Neural cell (in vitro differentiated cells): ENCODE measurements around the gene SPTSSB.

ENCODE experiments used
- CTCF ChIP-seq: fragments of 450-650 bp; IDR thresholded peaks from 2 replicates; pipeline ENCODE4 v1.5.1; 2014; ENCODE audit warnings: antibody characterized with exemption, mild to moderate bottlenecking, moderate library complexity; ENCODE audit not compliant: poor library complexity, severe bottlenecking
- EP300 ChIP-seq: fragments of 450-650 bp; conservative IDR thresholded peaks from 2 replicates; pipeline ENCODE4 v1.6.1; 2014; ENCODE audit warnings: antibody characterized with exemption, mild to moderate bottlenecking, moderate library complexity; ENCODE audit not compliant: poor library complexity, severe bottlenecking
- EZH2 ChIP-seq: fragments of 200-600, 300-800 bp; shearing (Covaris generic), sonication (generic); IDR thresholded peaks from 2 replicates; pipeline ENCODE4 v1.6.1; 2014; ENCODE audit warnings: antibody characterized with exemption, low read length, borderline replicate concordance, mild to moderate bottlenecking; ENCODE audit not compliant: insufficient read depth, poor library complexity, severe bottlenecking
- POLR2AphosphoS5 ChIP-seq: IDR thresholded peaks from 2 replicates; pipeline ENCODE4 v1.6.1; 2012
- RAD21 ChIP-seq: fragments of 450-650 bp; conservative IDR thresholded peaks from 2 replicates; pipeline ENCODE4 v1.6.1; 2014; ENCODE audit warnings: antibody characterized with exemption, mild to moderate bottlenecking, moderate library complexity
- REST ChIP-seq: IDR thresholded peaks from 2 replicates; pipeline ENCODE4 v1.6.1; 2012; ENCODE audit warnings: borderline replicate concordance
- TAF1 ChIP-seq: IDR thresholded peaks from 2 replicates; pipeline ENCODE4 v1.6.1; 2012; ENCODE audit warnings: low read depth

- no peak for TF ChIP-seq EZH2
- TF ChIP-seq CTCF = no peak
- no peak for TF ChIP-seq REST
- no peak for TF ChIP-seq POLR2AphosphoS5
- no peak for TF ChIP-seq RAD21
- no peak for TF ChIP-seq EP300
- TF ChIP-seq TAF1 = no peak
Measured at GRCh38 chr3:161323926-161324621, 47.2 kb downstream of the SPTSSB start.
